GM18873 (cell line): ENCODE results near the gene GPC1.

Experiments
- ATAC-seq: cut with Tn5 transposase; IDR thresholded peaks from one replicate; pipeline ENCODE4 v1.9.1; 2021; ENCODE audit warnings: mild to moderate bottlenecking, moderate library complexity, moderate number of reproducible peaks; ENCODE audit not compliant: unreplicated experiment, low FRiP score

GPC1 gene

DNA sequence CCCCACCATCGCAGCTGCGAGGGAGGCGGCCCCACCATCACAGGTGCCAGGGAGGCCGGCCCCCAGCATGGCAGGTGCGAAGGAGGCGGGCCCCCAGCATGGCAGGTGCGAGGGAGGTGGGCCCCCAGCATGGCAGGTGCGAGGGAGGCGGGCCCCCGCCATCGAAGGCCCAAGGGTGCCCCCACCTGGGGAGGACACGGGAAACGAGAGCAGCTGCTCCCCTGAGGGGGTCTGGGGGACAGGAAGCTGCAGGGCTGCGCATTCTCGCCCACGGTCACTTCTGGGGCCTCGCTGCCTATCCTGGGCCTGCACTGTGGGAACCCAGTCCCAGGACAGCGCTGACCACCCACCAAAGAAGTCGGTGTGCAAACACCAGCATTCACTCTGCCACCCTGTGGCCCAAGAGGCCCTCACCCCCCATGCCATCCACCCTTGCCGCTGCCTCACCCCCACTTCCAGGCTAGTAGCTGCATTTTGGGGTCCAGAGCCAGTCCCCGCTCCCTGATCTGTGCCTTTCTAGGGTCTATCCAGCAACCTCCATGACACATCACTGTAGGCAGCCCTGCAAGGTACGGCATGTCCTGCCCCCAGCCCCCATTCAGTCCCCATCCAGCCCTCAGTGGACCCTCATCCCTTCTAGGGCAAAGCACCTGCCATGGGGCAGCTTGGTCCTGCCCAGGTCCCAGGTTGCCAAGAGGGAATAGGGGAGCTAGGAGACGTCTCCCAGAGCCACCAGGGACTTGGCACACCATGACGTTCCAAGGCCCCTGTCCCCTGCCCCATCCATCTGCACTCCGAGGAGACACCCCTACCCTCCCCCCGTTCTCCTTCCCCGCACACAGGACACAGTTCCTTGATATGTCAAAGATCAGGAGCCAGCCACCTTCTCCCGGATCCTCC is 24.0 kb upstream of the GPC1 start:
- ATAC-seq: no peak

GRCh38 chr2:240412211-240412861 is 23.1 kb upstream of the GPC1 start:
- no peak for ATAC-seq

- no peak for ATAC-seq
Measured at GRCh38 chr2:240412975-240413812, 22.3 kb upstream of the GPC1 start.

DNA sequence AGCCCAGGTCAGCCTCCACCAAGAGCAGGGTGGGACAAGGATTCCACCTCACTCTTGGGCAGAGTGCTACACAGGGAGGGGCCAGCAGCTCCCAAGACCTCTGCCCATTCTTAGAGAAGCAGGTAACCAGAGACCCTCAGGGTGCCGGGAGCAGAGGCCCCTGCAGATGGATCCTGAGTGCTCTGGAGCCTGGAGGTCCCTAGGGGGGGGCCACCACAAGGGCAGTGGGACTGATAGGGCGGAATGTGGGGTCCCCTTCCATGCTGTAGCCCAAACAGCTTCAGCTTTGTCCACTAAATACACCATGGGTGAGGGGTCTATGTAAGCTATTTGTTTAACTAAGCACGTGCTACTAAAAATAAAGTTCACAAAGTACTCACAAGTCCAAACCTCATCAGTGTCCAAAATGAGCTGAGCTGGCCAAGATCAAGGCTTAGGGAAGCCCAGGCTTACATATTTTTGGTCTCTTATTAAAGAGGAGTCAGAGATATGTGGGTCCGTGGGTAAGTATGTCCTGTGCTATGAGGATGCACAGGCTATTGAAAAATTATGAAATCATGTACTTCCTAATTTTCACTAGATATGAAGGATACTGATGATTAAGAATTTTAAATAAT is 21.5 kb upstream of the GPC1 start:
- no peak for ATAC-seq

DNA sequence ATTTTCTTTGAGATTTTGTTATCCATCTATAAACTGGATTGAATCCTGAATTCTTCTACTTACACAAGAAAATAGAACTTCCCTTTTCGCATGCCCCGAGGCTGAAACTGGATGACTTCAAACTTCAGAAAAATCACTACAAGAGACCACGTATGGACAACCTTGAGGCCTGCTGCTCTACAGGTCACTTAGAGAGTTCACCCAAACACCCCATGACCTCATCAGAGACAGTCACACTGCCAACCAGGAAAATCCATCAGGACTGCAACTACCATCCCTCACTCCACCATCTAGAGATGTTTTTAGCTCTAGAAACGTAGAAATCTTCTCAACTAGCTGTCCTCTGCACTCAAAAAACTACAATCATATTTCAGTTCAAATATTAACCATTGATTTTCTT is 18.6 kb upstream of the GPC1 start:
- no peak for ATAC-seq

DNA sequence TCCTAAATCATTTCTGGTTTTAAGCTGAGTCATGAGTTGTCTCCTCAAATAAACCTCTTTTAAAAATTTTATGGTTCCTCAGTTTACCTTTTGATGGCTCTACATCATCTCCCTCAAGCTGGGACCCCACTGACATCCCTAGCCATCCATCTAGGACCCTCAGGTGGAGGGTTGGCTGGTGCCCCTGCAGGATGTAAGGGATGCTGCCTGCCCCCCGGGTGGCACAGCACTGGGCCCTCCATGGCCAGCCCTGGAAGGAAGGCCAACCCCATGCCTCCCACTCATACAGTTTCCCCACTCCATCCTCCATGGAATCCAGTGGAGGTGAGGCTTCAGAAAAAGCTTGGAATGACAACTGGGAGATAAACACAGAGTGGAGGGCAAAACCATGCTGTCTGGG is 17.2 kb upstream of the GPC1 start:
- ATAC-seq: no peak

- no peak for ATAC-seq
Measured at GRCh38 chr2:240419271-240419670, 16.2 kb upstream of the GPC1 start.

DNA sequence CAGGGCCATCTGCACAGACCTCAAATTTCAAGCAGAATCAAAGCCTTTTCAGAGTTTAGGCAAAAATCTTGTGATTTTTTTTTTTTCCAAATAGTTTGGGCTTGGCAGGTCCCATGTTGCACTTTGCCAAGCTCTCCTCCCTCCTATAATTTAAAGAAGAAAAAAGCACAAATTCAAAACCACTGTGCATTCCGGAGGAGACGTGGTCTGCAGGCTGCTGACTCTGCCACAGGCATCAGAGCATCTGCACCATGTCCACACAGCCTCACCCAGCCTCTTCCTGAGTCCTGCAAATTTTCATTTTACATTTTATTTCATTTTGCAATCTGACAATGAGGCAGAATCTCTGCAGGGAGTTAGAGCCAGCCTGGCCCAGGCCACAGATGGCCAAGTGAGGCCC is 15.7 kb upstream of the GPC1 start:
- no peak for ATAC-seq

GRCh38 chr2:240420206-240421104 is 15.0 kb upstream of the GPC1 start:
- no peak for ATAC-seq

GRCh38 chr2:240421381-240421780 is 14.1 kb upstream of the GPC1 start:
- no peak for ATAC-seq

- ATAC-seq: no peak
Measured at GRCh38 chr2:240422658-240423329, 12.7 kb upstream of the GPC1 start.

GRCh38 chr2:240423788-240424191 is 11.7 kb upstream of the GPC1 start:
- ATAC-seq: no peak

DNA sequence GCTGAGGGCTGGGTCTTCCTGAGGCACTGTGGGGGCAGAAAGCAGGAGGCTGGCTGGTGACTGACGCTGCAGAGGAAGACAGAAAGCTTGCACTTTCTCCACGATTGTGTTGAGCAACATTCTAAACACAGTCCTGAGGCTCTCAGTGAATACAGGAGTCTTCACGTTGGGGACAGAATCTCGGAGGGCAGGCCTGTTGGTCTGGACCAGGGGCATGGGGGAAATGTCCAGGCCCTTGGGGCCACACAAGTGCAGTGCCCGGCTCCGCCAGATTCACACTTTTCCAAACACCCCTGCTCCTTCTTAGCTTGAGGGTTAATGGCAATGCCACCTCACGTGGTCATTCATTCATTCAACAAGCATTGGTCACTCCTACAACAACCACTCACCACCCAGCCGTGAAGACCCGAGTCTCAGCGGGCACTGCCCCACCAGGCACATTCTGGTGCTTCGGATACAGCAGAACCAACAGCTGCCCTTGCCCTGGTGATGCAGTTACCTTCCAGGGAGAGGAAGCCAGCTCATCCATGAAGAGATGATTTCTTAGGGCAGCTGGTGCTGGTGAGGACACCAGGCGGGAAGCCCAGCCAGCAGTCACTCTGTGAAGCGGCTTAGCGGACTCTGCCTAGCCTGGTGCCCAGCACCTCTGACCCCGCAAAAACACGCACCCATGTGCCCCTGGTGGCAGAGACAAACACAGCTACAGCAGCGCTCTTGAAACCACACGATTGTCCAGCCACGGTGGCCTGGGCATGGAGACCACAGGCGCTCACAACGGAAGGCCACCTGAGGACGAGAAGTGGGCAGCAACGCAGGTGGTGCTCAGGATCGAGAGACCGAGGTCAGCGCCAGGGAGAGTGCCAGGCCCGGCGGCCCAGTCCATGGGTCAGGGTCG is 10.9 kb upstream of the GPC1 start:
- no peak for ATAC-seq

DNA sequence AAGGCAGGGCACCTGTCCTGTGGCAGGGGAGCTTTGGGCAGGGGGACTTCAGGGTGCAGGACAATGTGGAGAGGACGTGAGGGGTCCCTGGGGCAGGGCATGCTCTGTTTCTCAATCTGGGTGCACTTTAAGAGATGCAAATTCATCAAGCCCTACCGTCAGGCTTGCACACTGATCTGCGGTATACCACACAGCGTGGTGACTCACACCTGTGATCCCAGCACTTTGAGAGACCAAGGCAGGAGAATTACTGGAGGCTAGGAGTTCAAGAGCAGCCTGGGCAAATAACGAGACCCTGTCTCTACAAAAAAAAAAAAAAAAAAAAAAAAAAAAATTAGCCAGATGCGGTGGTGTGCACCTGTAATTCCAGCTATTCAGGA is 10.2 kb upstream of the GPC1 start:
- ATAC-seq: no peak

DNA sequence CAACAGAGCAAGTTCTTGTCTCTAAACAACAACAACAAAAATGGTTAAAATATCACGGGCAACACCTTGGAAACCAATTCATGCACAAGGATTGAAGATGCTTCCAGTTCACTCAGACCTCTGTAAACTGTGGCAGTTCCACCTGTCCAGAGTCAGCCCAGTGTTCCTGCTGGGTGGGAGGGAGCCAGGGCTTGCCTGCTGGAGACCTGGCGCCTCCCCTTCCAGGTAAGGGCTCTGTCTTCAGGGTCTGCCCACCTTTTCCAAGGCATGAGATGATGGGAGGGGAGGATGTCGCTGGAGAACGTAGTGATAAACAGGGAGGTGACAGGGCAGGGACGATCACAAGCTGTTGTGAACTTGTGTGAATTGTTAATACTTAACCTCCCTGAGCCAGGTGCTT is 9.8 kb upstream of the GPC1 start:
- no peak for ATAC-seq

DNA sequence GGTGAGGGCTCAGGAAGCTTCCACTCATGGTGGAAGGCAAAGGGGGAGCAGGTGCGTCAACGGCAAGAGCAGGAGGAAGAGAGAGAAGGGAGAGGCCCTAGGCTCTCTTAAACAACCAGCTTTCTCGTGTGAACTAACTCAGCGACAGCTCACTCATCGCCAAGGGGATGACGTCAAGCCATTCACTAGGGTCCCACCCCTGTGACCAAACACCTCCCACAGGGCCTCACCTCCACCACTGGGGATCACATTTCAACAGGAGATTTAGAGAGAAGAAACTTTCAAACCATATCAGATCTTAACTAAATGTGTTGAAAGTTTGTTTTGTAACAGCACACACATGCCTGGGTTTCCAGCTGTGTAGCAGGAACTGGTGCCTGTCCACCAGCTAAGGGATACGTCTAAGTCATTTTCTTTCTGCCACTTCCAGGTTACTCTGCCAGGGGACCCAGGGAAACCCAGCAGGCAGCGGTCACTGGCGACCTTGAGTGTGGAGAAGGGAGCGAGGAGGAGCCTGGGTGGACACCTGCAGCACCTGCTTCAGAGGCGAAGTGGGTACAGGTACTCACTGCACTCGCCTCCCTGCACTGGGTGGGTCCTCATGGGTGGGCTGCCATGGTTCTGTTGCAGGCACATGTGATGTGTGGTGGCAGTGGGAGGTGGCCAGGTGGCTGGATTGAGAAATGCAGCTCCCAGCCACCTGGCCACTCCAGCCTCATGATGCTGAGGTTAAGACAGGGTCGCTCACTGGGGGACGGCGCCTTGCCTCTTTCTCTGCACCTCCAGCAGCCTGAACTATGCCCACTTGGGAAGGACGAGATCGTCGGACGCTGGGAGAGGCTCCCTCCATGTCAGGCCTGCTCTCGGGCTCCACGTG is 8.4 kb upstream of the GPC1 start:
- ATAC-seq: no peak

DNA sequence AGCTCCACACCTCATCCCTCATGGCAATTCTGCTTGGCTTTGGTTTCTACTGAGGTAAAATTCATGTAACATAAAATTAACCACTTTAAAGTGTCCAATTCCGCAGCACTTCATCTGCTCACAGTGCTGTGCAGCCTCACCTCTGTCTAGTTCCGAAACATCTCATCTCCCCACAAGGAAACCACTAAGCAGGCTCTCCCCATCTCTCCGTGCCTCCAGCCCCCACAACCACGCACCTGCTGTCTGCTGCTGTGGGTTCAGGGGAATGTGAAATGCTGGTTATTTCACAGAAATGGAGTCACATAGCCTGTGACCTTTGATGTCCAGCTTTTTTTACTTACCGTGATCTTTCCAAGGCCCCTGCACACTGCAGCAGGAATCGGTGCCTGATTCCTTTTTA is 7.7 kb upstream of the GPC1 start:
- ATAC-seq: no peak
